Endothelial cell of umbilical vein (primary cell): ENCODE results near the gene ADARB2.

ENCODE experiments used
- EZH2 ChIP-seq: IDR thresholded peaks from 2 replicates; pipeline ENCODE4 v1.6.1; 2012; ENCODE audit warnings: borderline replicate concordance, low read depth, mild to moderate bottlenecking, moderate library complexity, low read length, inconsistent platforms; ENCODE audit not compliant: severe bottlenecking
- GATA2 ChIP-seq: IDR thresholded peaks from 2 replicates; pipeline ENCODE4 v1.7.0; 2011; ENCODE audit warnings: low read depth, mild to moderate bottlenecking, moderate library complexity, mixed read lengths, low read length; ENCODE audit not compliant: insufficient read length, insufficient read depth
- JUN ChIP-seq: IDR thresholded peaks from 2 replicates; pipeline ENCODE4 v1.6.1; 2011; ENCODE audit warnings: borderline replicate concordance, low read depth; ENCODE audit not compliant: insufficient read length, insufficient read depth
- MYC ChIP-seq: IDR thresholded peaks from one replicate; pipeline ENCODE4 v1.6.1; 2011; ENCODE audit warnings: mild to moderate bottlenecking, low read depth, low read length
- POLR2A ChIP-seq: IDR thresholded peaks from 2 replicates; pipeline ENCODE4 v1.6.1; 2012; ENCODE audit warnings: low read depth, mild to moderate bottlenecking, control low read depth, low read length
- POLR2AphosphoS5 ChIP-seq: IDR thresholded peaks from 2 replicates; pipeline ENCODE4 v1.6.1; 2012; ENCODE audit warnings: low read depth, mild to moderate bottlenecking, control low read depth, low read length, moderate library complexity; ENCODE audit not compliant: insufficient read depth
- TF ChIP-seq, protein P1 (sequence below): IDR thresholded peaks from 2 replicates; pipeline ENCODE4 v1.6.1; 2011; ENCODE audit not compliant: insufficient read depth, insufficient read length
- TF ChIP-seq, protein P2 (sequence below), 2 donors: IDR thresholded peaks; 1 replicate in 1 of 2; 2 replicates in 1 of 2; pipeline ENCODE4 v1.5.1; 2011; ENCODE audit warnings: low read length in 2 of 2, mild to moderate bottlenecking in 2 of 2, moderate library complexity in 2 of 2, control low read depth in 1 of 2, inconsistent platforms in 1 of 2, low read depth in 1 of 2; ENCODE audit not compliant: insufficient read depth in 1 of 2; ENCODE audit errors: extremely low read depth in 1 of 2

- TF ChIP-seq POLR2A (no peak), POLR2AphosphoS5 (no peak), JUN (no peak), GATA2 (no peak), EZH2 (no peak), MYC (no peak)
- TF ChIP-seq, protein P1, sequence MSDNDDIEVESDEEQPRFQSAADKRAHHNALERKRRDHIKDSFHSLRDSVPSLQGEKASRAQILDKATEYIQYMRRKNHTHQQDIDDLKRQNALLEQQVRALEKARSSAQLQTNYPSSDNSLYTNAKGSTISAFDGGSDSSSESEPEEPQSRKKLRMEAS, result no peak
- TF ChIP-seq, protein P2, sequence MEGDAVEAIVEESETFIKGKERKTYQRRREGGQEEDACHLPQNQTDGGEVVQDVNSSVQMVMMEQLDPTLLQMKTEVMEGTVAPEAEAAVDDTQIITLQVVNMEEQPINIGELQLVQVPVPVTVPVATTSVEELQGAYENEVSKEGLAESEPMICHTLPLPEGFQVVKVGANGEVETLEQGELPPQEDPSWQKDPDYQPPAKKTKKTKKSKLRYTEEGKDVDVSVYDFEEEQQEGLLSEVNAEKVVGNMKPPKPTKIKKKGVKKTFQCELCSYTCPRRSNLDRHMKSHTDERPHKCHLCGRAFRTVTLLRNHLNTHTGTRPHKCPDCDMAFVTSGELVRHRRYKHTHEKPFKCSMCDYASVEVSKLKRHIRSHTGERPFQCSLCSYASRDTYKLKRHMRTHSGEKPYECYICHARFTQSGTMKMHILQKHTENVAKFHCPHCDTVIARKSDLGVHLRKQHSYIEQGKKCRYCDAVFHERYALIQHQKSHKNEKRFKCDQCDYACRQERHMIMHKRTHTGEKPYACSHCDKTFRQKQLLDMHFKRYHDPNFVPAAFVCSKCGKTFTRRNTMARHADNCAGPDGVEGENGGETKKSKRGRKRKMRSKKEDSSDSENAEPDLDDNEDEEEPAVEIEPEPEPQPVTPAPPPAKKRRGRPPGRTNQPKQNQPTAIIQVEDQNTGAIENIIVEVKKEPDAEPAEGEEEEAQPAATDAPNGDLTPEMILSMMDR (IDR thresholded peaks at IDR 0.05; ENCODE audit: extremely low read depth in 1 of 2, insufficient read depth in 1 of 2, low read depth in 1 of 2, low read length in 2 of 2), result no peak
Measured at GRCh38 chr10:1467334-1468076, 269.8 kb downstream of the ADARB2 start.
